Airway epithelial cell (primary cell): ENCODE results near the gene EIF3M. TPM values are rescaled to one million over a fixed set of nuclear protein-coding genes. Genes with fewer than 3 reads are reported as not detected.

ENCODE experiments used
- total RNA-seq: library from RNA; depleted of rRNA; stranded (reverse); fragments of >200 nt; gene quantifications from 2 replicates; pipeline ENCODE4 v1.2.3, GENCODE V29; 2015

Gene EIF3M
- total RNA-seq, result 544 and 577 TPM in 2 replicates

GRCh38 chr11:32583459-32584271 is at the start of gene EIF3M:
Gene EIF3M (plus strand): TSS chr11:32583831. CDS start chr11:32583888, 57 bp downstream.

Other genes starting within 250 kb of the EIF3M start
- not detected in 2 replicates for gene WT1, start 148.3 kb upstream of the EIF3M start, total RNA-seq
- gene CCDC73, start 210.8 kb downstream of the EIF3M start, total RNA-seq, result 0.19 TPM in 1 of 2 replicates, not detected in the other
- gene PRRG4, start 246.1 kb downstream of the EIF3M start, total RNA-seq, result 18.5 and 25.5 TPM in 2 replicates